Measurements from ENCODE around the gene GFER. TPM values are rescaled to one million over a fixed set of nuclear protein-coding genes. Genes with fewer than 3 reads are reported as not detected.

GFER gene
- total RNA-seq, 1 donor from 2014 or later: 31.6 TPM

GRCh38 chr16:1980770-1981087, 3.3 kb upstream of the GFER start:
- CTCF ChIA-PET: no interaction called here
- POLR2A ChIA-PET: interaction anchor here (0.6 to 21.9 kb wide), 6 partner anchors 9 to 175 kb away, joined by 5 to 351 read pairs (median 12); partner anchors contain the start of genes NDUFB10, RNF151, RPS2 and SYNGR3

GRCh38 chr16:1981398-1981836, 2.6 kb upstream of the GFER start, which contains the start of gene NOXO1:
TSS of gene NOXO1 (minus strand) at chr16:1981469. CDS start at chr16:1981179, 290 bp downstream.
- POLR2A ChIA-PET: interaction anchor here (1.5 to 21.9 kb wide), 6 partner anchors 10 to 174 kb away, joined by 5 to 351 read pairs (median 12); partner anchors contain the start of genes MSRB1, NDUFB10, RNF151 and RPS2
- Mint-ChIP-seq H3K4me3 (no peak within 1 kb of the TSS), H3K9me3 (no peaks in the 10 kb centered on the region), H3K36me3 (ENCODE audit: low read depth) (peaks cover 23% of the 10 kb centered on the region), H3K27ac (no peak within 1 kb of the TSS), H3K4me1 (peaks cover 23% of the 10 kb centered on the region), H3K27me3 (peaks cover 14% of the 10 kb centered on the region)
- CTCF ChIA-PET: interaction anchor here (1.2 kb wide), 1 partner anchor 10 kb away, joined by 3 read pairs; no protein-coding TSS in a partner anchor
- intact Hi-C loops (cut with micrococcal nuclease): no loop called here
- DNase-seq (no peak), ATAC-seq (ENCODE audit: low read depth) (no peak)
- TF ChIP-seq CTCF (IDR thresholded peaks at IDR 0.05): no peak

More at GRCh38 chr16:1980770-1981087, 3.3 kb upstream of the GFER start:
- Mint-ChIP-seq H3K4me1 (peaks cover 23% of the 10 kb centered on the region), H3K9me3 (no peaks in the 10 kb centered on the region), H3K36me3 (ENCODE audit: low read depth) (peaks cover 23% of the 10 kb centered on the region), H3K27ac (no peak overlapping the region), H3K27me3 (peaks cover 14% of the 10 kb centered on the region), H3K4me3 (no peak overlapping the region)
- intact Hi-C loops (cut with micrococcal nuclease): no loop called here
- TF ChIP-seq CTCF (IDR thresholded peaks at IDR 0.05): no peak
- ATAC-seq (ENCODE audit: low read depth) (no peak), DNase-seq (no peak)

- no peaks in the 10 kb centered on the region for H3K9me3 Mint-ChIP-seq
- no peak for DNase-seq
- peaks cover 23% of the 10 kb centered on the region for H3K4me1 Mint-ChIP-seq
- H3K27ac Mint-ChIP-seq: no peak overlapping the region
- peaks cover 14% of the 10 kb centered on the region for H3K27me3 Mint-ChIP-seq
- CTCF ChIA-PET: interaction anchor here (1.2 kb wide), 1 partner anchor 11 kb away, joined by 3 read pairs; no protein-coding TSS in a partner anchor
- H3K36me3 Mint-ChIP-seq (ENCODE audit: low read depth): peaks cover 24% of the 10 kb centered on the region
- no peak for TF ChIP-seq CTCF (IDR thresholded peaks at IDR 0.05)
- intact Hi-C loops (cut with micrococcal nuclease): no loop called here
- ATAC-seq (ENCODE audit: low read depth): no peak
- H3K4me3 Mint-ChIP-seq: no peak overlapping the region
- POLR2A ChIA-PET: interaction anchor here (0.6 to 21.9 kb wide), 7 partner anchors 9 to 371 kb away, joined by 3 to 351 read pairs (median 9); partner anchors contain the start of genes MSRB1, NDUFB10, RNF151 and RPS2
Measured at GRCh38 chr16:1982013-1982433, 2.0 kb upstream of the GFER start.

- no peak for TF ChIP-seq CTCF (IDR thresholded peaks at IDR 0.05)
- Mint-ChIP-seq H3K27ac (peak overlapping the region; percentile 24), H3K4me3 (peak overlapping the region; percentile 83), H3K36me3 (ENCODE audit: low read depth) (peaks cover 20% of the 10 kb centered on the region), H3K27me3 (peaks cover 14% of the 10 kb centered on the region), H3K4me1 (peaks cover 23% of the 10 kb centered on the region), H3K9me3 (no peaks in the 10 kb centered on the region)
- ChIA-PET POLR2A (interaction anchor here (1.2 to 21.9 kb wide), 7 partner anchors 9 to 172 kb away, joined by 3 to 351 read pairs (median 11); partner anchors contain the start of genes NDUFB10, RNF151, RPS2 and TBL3), CTCF (no interaction called here)
- no peak for DNase-seq
- intact Hi-C loops (cut with micrococcal nuclease): no loop called here
- ATAC-seq (ENCODE audit: low read depth): no peak
Measured at GRCh38 chr16:1982991-1983543, 926 bp upstream of the GFER start.
